ENCODE data around the gene MND1. TPM values are rescaled to one million over a fixed set of nuclear protein-coding genes. Genes with fewer than 3 reads are reported as not detected.

Gene MND1
- total RNA-seq, 2 donors from 2014 or later: 3.0 TPM; not detected in 1

DNA sequence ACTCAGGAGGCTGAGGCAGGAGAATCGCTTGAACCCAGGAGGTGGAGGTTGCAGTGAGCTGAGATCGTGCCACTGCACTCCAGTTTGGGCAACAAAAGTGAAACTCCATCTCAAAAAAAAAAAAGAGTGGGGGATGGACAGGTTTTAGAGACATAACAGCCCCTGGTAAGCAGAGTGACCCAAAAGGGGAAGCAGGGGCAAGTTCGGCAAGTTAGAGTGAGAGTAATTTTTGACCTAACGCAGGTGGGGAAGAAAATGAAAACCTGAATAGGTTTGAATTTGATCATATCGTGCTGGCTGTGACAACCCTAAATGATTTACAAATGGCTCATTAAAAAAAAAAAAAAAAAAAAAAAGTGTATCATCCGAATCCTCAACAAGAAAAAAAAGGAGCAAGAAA lies 96.0 kb downstream of the MND1 start:
- H3K4me3 ChIP-seq: no peak overlapping the region

GRCh38 chr4:153447175-153447905 lies 102.9 kb downstream of the MND1 start:
- Histone ChIP-seq H3K4me1 (ENCODE audit: control insufficient read depth in 1 of 2, low read depth in 2 of 2) (peaks cover 0 to 22% of the 10 kb centered on the region in 2 donors), H3K9me3 (no peaks in the 10 kb centered on the region), H3K4me3 (peak overlapping the region; percentile 26), H3K36me3 (no peaks in the 10 kb centered on the region), H3K27ac (peak overlapping the region; percentile 19 to 35), H3K27me3 (replicated peaks; ENCODE audit: insufficient read depth) (no peaks in the 10 kb centered on the region)
- DNase-seq (ENCODE audit: low spot score) (no peak), ATAC-seq (ENCODE audit: insufficient number of reproducible peaks, low FRiP score, low read depth) (no peak)
- TF ChIP-seq CTCF (IDR thresholded peaks at IDR 0.05): no peak

More for the DNA sequence above, 96.0 kb downstream of the MND1 start:
- no peaks in the 10 kb centered on the region for H3K27me3 ChIP-seq (replicated peaks; ENCODE audit: insufficient read depth)
- peaks cover 4 to 8% of the 10 kb centered on the region in 2 donors for H3K4me1 ChIP-seq (ENCODE audit: control insufficient read depth in 1 of 2, low read depth in 2 of 2)
- no peak overlapping the region for H3K27ac ChIP-seq
- DNase-seq (ENCODE audit: low spot score) (no peak), ATAC-seq (ENCODE audit: insufficient number of reproducible peaks, low FRiP score, low read depth) (no peak)
- no peak for TF ChIP-seq CTCF (IDR thresholded peaks at IDR 0.05)
- H3K36me3 ChIP-seq: no peaks in the 10 kb centered on the region
- H3K9me3 ChIP-seq: no peaks in the 10 kb centered on the region

- Histone ChIP-seq H3K27ac (peak overlapping the region; percentile 19 to 35), H3K4me1 (ENCODE audit: control insufficient read depth in 1 of 2, low read depth in 2 of 2) (peaks cover 0 to 22% of the 10 kb centered on the region in 2 donors), H3K27me3 (replicated peaks; ENCODE audit: insufficient read depth) (no peaks in the 10 kb centered on the region), H3K9me3 (no peaks in the 10 kb centered on the region), H3K36me3 (no peaks in the 10 kb centered on the region), H3K4me3 (peak overlapping the region; percentile 26)
- DNase-seq (ENCODE audit: low spot score) (no peak), ATAC-seq (ENCODE audit: insufficient number of reproducible peaks, low FRiP score, low read depth) (no peak)
- no peak for TF ChIP-seq CTCF (IDR thresholded peaks at IDR 0.05)
These were observed 103.7 kb downstream of the MND1 start for GRCh38 chr4:153448003-153448731.

GRCh38 chr4:153449338-153449737 lies 104.8 kb downstream of the MND1 start:
- no peak overlapping the region for H3K27ac ChIP-seq
- DNase-seq (ENCODE audit: low spot score): no peak

More at GRCh38 chr4:153449338-153449737, 104.8 kb downstream of the MND1 start:
- no peak overlapping the region for H3K4me3 ChIP-seq
- H3K27me3 ChIP-seq (replicated peaks; ENCODE audit: insufficient read depth): no peaks in the 10 kb centered on the region
- peaks cover 0 to 22% of the 10 kb centered on the region in 2 donors for H3K4me1 ChIP-seq (ENCODE audit: control insufficient read depth in 1 of 2, low read depth in 2 of 2)
- no peaks in the 10 kb centered on the region for H3K36me3 ChIP-seq
- no peak for ATAC-seq (ENCODE audit: insufficient number of reproducible peaks, low FRiP score, low read depth)
- H3K9me3 ChIP-seq: no peaks in the 10 kb centered on the region
- TF ChIP-seq CTCF (IDR thresholded peaks at IDR 0.05): no peak

All from thoracic aorta (tissue), 2 donors.